HG03108 (cell line): Measurements from ENCODE around the gene ATP10A.
"Not testable (repeated sequence)": the region's sequence is repeated elsewhere in the genome, so short reads cannot be mapped to it uniquely, and the experiment has no call there.

Experiments used
- ATAC-seq: cut with Tn5 transposase; IDR thresholded peaks from one replicate; pipeline ENCODE4 v1.9.1; 2021; ENCODE audit warnings: moderate library complexity; ENCODE audit not compliant: unreplicated experiment

ATP10A gene

DNA sequence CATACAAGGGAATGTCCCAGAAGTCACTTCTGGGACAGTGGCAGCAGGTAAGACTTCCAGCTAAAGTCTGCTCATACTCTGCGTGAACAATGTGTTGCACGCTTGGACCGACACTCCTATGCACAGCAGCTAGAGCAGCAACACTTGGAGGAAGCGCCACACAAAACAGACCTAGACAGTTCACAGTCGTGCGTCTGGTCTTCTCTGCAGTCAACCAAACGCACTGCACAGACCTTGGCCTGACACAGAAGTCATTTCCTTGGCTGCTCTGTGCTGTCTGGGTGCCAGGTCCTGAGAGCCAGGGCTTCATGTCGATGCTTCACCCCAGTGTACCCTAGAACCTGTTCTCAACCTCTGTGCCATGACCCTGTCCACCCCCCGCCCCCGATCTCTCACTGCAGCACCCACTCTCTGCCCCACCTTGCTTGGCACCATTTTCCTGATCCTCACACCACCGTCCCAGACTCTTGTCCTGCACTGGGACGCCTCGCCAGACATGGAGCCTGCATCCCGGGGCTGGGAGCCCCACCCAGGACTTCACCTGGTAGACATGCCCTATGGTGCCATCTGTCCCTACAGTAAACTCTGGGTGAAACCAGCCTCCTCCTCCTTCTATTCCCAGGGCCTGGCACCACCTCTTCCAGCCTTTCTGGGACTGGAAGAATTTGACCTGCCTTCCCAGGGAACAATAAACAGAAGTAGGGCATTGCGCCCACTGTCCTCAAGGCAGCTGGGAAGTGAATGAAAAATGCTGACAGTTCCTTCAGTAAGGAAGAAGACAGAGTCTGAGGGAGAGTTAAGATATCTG, 3.1 kb downstream of the ATP10A start:
- no peak for ATAC-seq

DNA sequence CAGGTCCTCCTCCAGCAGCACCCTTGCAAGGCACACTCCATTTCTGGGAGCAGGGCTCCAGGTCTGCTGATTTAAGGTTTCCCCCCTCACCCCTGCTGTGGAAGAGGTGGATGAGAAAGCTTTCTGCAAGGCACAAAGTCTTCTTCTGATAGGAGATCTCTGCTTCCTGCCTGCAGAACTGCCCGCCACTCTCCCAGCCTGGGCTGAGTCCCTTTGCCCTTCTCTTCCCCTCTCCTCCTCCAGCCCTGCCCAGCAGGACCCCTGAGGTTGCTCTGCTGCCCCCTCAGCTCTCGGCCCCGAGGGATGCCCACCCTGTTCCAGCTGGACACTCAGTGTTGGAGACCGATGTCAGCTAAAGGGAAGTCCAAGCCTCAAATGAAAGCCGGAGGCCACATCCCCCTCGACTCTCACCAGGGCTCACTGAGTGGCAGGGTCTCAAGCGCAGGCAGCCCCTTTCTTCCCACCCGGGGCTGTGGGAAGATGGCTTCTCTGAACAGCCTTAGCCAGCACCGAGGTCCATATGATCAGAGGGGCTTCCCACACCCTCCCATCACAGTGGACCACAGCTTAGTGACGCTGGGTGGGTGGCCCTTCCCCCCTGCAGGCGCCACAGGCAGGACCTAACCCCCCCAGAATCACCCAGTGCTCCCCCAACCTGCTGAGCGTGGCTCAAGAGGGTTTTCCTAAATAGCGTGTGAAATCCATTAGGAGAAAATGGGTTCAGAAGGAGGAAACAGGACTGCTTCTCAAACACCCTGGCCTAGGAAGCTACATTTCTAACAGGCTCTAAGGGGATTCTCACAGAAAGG, 4.0 kb downstream of the ATP10A start:
- ATAC-seq: no peak

GRCh38 chr15:25856059-25856458, 7.1 kb downstream of the ATP10A start:
- ATAC-seq: not testable (repeated sequence)

DNA sequence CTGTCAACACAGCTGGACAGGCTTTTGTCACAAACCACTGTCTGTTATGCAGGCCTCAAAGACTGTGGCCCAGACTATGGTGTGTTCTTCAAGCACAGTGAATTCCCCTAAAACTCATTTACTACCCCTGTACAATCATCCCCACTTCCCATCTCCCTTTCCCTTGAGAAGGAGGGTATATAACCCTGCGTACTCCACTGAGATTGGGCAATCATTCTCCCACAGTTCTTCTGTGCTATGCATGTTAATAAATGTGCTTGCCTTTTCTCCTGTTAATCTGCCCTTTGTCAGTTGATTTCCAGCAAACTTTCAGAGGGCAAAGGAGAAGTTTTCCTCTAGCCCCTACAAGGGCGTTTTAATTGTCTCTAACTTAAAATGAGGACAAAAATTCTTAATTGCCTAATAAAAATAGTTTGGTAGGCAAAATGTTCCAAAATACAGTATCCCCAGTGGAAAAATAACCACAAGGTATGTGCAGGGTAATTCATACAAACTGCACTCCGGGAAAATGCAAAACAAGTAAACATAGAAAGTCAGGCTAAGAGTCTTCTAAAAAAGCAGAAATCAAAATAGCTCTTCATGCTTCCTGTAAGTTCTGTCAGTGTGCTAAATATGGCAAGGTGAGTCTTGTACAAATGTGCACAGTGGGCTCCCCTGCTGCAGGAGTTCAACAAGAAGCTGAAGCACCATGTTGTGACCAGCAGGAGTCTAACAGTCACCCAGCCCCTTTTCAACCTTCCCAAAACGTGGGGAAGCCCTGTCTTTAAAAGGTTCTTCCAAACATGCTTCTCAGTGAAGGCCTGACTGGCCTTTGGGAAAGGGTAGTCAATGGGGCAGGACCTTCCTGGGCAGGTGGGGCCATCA, 10.2 kb downstream of the ATP10A start:
- ATAC-seq: no peak

GRCh38 chr15:25852027-25852426, 11.1 kb downstream of the ATP10A start:
- ATAC-seq: no peak

DNA sequence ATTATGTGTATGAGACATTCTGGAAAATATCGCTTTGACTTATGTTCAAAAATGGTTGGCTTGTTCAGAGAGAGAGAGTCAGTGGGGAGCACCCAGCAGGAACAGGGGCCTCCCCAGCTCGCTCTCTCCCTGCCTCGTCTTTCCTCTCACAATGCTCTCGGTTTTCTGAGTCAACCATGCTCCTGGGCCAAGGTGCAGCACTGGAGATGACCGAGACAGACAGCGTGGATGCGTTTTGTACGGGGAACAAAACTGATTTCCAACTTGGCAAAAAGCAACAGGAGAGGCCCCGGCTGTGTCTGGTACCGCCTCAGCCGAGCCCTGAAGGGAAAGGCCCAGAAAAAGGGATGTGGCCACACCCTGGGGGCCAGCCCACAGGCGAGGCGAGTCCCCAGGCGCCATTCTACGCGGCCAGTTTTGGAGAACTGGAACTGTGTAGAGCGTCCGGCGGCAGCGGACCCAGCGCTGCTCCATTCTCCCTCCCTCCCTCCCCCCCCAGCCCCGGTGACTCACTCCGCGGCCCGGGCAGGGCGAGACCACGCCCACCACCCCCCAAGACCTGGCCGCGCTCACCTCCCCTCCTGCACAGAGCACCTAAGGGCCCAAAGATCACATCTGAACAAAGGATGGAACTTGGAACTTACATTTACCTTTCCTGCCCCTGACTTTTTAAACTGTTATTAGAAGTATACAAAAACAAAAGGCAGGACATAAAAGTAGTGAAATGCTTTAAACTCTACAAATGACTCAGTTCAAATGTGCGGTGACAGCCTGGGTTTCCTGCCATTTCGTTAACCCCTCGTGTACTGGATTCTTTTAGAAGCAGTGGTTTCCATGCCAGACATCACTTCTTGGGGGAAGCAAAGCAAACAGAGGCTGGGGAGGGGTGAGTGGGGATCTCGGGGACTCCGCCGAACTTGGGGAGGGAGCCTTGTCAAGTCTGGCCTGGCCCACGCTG, 12.7 kb downstream of the ATP10A start:
- ATAC-seq: peak; percentile 80

- ATAC-seq: no peak
These were observed 13.8 kb downstream of the ATP10A start for GRCh38 chr15:25849157-25849921.

GRCh38 chr15:25848784-25849156, 14.4 kb downstream of the ATP10A start:
- ATAC-seq: no peak

DNA sequence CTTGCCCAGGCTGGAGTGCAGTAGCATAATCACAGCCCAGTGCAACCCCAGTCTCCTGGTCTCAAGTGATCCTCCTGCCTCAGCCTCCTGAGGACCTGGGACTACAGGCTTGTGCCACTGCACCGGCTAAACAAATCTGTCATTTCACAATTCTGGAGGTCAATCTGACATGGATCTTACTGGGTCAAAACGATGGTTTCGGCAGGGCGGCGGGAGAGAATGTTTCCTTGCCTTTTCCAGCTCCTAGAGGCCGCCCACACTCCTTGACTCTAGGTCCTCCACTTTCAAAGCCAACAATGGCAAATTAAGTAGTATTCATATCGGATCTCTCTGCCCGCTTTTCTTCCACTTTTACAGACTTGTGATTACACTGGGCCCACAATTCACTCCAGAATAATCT, 14.8 kb downstream of the ATP10A start:
- ATAC-seq: no peak

DNA sequence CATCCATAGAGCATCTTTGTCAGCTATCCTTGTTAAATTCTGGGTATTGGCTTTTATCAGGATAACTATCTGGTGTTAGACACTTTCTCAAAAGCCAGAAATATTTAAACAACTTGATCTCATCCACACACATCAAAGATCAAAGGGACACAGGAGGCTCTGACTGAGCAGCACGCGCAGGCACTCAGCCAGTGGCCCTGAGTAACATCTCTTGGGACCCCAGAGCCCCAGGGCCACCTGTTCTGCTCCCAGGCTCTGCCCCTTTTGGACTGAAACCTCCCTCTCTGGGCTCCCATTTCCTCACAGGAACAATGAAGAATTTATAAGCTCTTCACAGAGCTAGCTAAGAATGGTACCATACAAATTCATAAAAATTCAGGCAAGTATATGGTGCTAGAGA, 16.1 kb downstream of the ATP10A start:
- ATAC-seq: no peak

- no peak for ATAC-seq
These were observed 16.8 kb downstream of the ATP10A start for GRCh38 chr15:25846377-25846776.

DNA sequence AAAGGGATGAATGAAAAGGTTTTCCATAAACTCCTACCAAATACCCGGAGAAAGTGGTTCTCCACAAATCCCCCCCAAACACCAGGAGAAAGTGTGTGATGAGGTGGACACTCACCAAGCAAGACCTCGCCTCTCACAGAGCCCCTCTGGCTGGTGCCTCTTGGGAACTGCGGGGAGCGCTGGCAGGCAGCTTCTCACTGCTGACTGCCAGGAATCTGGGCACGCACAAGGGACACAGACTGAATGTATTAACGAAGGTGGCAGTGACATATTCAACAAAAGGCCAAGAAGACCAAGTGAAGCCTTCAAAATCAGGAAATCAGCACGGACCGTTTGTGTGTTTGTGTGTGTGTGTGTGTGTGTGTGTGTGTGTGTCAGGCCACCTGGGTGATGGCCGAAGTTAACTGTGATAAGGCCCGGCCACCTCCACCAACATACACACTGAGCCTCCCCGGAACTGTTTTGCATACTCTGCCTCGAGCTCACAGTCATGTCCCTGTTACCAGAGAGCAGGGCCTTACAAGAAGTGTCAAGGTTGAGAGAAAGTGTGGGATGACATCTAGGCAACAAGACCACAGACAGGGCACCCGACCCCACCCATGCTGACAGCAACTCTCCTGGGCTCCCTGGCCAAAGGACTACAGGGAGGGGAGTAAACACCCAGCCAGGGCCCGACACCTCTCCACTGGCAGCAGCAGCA, 18.0 kb downstream of the ATP10A start:
- ATAC-seq: no peak

GRCh38 chr15:25844542-25844941, 18.6 kb downstream of the ATP10A start:
- ATAC-seq: no peak

DNA sequence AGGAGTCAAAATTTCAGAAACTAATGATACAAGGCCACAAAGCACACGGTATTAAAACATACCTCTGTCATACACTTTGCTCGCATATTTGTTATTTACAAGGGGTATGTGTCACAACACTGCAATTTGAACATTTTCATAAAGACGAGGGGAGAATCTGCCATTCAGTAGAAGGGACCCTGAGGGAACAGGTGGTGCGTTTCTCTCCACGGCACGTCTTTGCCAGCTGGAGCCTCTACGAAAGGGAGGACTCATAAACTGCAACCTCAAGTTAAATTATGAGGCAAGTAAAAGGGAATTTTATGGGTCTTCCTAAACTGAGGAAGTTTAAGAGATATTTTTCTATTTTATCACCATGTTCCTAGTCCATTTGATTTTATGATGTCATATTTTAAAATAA, 19.1 kb downstream of the ATP10A start:
- no peak for ATAC-seq

GRCh38 chr15:25839638-25840156, 23.4 kb downstream of the ATP10A start:
- no peak for ATAC-seq

DNA sequence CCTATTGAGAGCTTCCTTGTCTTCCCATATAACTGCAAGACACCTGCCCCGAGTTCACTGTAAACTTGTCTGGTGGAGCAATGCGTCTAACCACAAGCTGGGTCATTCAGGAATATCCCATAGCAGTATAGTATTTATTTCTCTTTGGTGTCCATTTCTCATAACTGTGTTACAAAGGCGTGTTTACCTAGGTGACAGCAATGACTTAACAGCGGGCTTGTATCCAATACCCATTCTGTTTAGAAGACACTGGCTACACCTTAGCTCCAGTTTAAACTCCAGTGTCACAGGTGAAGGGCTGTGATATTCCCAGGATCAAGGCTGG, 24.3 kb downstream of the ATP10A start:
- ATAC-seq: no peak

- no peak for ATAC-seq
These were observed 24.8 kb downstream of the ATP10A start for GRCh38 chr15:25838191-25838870.

DNA sequence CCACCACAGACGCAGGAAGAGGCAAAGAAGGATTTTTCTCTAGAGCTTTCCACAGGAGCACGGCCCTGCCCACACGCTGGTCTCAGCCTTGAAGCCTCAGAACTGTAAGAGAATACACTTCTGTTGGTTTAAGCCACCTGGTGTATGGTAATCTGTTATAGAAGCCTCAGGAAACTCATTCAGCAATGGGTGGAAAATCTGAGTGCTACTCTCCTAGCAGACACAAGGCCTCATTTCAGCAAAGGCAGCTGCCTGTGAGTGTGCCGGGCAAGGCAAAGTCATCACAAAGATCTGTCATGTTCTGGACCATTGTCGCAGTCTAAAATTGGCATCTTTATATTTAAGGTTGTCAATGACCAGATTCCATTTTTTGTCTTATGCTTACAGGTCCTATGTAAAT, 31.0 kb downstream of the ATP10A start:
- no peak for ATAC-seq
